ENCODE measurements around the gene ZNF883. TPM values are rescaled to one million over a fixed set of nuclear protein-coding genes. Genes with fewer than 3 reads are reported as not detected.
A peak's percentile ranks its signal among the peaks of the same experiment; 100 is the strongest.

Gene ZNF883
- total and polyA plus RNA-seq, 4 donors = 0.03 to 0.23 (median 0.10) TPM

DNA sequence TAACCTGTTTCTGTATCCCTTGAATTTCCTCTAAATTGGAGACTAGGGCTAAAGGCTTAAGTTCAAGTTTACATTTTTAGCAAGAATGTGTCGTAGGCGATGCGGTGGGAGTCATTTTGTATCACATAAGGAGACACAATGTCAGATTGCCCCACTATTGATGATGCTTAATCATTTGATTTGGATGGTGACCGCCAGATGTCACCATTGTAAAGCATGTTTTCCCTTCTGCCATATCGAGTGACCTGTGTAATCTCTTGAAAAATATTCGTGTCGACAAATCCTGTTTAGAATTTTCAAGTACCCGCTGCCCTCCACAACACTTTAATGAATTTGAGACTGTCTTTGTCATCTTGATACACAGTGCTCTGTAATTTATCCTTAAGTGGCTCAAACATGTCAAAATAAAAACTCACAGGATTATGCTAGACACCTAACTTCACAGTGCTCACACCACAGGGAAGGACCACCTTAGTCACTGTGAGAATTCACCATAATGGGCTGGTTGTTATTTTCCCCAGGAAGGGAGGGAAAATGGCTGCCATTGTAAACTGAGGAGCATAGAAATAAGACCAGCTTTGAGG, 86.8 kb downstream of the ZNF883 start:
- H3K9ac ChIP-seq (ENCODE audit: low read depth in 1 of 2, low read length in 2 of 2) = no peak overlapping the region
- TF ChIP-seq SP1 (IDR thresholded peaks at IDR 0.05) (no peak), YY1 (IDR thresholded peaks at IDR 0.05) (peak; percentile 54), GABPA (IDR thresholded peaks at IDR 0.05 in 1 of 2, conservative IDR thresholded peaks at IDR 0.05 in 1 of 2) (no peak), RAD21 (IDR thresholded peaks at IDR 0.05) (peak; percentile 86 to 89)
- TF ChIP-seq, protein P1, sequence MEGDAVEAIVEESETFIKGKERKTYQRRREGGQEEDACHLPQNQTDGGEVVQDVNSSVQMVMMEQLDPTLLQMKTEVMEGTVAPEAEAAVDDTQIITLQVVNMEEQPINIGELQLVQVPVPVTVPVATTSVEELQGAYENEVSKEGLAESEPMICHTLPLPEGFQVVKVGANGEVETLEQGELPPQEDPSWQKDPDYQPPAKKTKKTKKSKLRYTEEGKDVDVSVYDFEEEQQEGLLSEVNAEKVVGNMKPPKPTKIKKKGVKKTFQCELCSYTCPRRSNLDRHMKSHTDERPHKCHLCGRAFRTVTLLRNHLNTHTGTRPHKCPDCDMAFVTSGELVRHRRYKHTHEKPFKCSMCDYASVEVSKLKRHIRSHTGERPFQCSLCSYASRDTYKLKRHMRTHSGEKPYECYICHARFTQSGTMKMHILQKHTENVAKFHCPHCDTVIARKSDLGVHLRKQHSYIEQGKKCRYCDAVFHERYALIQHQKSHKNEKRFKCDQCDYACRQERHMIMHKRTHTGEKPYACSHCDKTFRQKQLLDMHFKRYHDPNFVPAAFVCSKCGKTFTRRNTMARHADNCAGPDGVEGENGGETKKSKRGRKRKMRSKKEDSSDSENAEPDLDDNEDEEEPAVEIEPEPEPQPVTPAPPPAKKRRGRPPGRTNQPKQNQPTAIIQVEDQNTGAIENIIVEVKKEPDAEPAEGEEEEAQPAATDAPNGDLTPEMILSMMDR (IDR thresholded peaks at IDR 0.05; ENCODE audit: low read depth, low read length, missing input control) = peak; percentile 54
- H3K27ac ChIP-seq (ENCODE audit: low read depth in 1 of 2, low read length in 2 of 2) = no peak overlapping the region
- H3K36me3 ChIP-seq (ENCODE audit: control insufficient read depth in 4 of 4, insufficient read depth in 3 of 4, low read depth in 1 of 4, low read length in 3 of 4) = no peaks in the 10 kb centered on the region
- no peak overlapping the region for H3K4me3 ChIP-seq (ENCODE audit: low read depth in 1 of 3, low read length in 3 of 3)
- no peaks in the 10 kb centered on the region for H3K4me1 ChIP-seq (ENCODE audit: control insufficient read depth in 4 of 4, insufficient read depth in 4 of 4, low read length in 3 of 4)
- no peaks in the 10 kb centered on the region for H3K27me3 ChIP-seq (ENCODE audit: control insufficient read depth in 4 of 4, insufficient read depth in 4 of 4, low read length in 3 of 4)
- 21% methylated on average over 8 of the region's 8 CpGs for WGBS
- no peak for DNase-seq (ENCODE audit: low spot score)
- H3K9me3 ChIP-seq (ENCODE audit: control insufficient read depth in 4 of 4, low read length in 3 of 4) = no peaks in the 10 kb centered on the region

DNA sequence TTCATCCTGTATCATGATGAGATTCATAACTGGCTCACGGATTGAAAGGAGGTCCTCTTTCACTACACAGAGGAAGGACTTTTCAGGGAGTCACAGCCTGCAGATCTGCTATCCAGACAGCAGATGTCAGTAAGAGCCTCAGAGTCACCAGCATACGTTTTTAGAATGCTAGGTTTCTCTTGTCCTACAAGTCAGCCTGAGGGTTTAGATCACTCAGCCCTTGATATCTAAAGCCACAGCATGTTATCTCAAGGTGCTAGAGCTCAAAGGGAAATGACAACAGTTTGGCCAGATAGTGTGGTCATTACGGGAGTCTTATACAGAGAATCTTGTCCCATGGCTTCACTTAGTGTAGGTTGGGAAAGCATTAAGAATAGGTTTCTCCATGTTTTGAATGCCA, 90.4 kb downstream of the ZNF883 start:
- no peaks in the 10 kb centered on the region for H3K4me1 ChIP-seq (ENCODE audit: control insufficient read depth in 4 of 4, insufficient read depth in 4 of 4, low read length in 3 of 4)
- no peak for DNase-seq (ENCODE audit: low spot score)
- 29% methylated on average over 3 of the region's 3 CpGs for WGBS
- H3K27me3 ChIP-seq (ENCODE audit: control insufficient read depth in 4 of 4, insufficient read depth in 4 of 4, low read length in 3 of 4) = peaks cover 0 to 4% (median 0%) of the 10 kb centered on the region in 4 donors
- no peak overlapping the region for H3K27ac ChIP-seq (ENCODE audit: low read depth in 1 of 2, low read length in 2 of 2)
- H3K9ac ChIP-seq (ENCODE audit: low read depth in 1 of 2, low read length in 2 of 2) = no peak overlapping the region
- no peak for TF ChIP-seq JUND (IDR thresholded peaks at IDR 0.05)
- no peak for TF ChIP-seq FOXA1 (IDR thresholded peaks at IDR 0.05)
- TF ChIP-seq, protein P2, sequence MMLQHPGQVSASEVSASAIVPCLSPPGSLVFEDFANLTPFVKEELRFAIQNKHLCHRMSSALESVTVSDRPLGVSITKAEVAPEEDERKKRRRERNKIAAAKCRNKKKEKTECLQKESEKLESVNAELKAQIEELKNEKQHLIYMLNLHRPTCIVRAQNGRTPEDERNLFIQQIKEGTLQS (IDR thresholded peaks at IDR 0.05) = no peak
- TF ChIP-seq, protein P1 (IDR thresholded peaks at IDR 0.05; ENCODE audit: low read depth, low read length, missing input control) = peak; percentile 40
- TF ChIP-seq, protein P3, sequence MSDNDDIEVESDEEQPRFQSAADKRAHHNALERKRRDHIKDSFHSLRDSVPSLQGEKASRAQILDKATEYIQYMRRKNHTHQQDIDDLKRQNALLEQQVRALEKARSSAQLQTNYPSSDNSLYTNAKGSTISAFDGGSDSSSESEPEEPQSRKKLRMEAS (IDR thresholded peaks at IDR 0.05) = no peak
- no peak for TF ChIP-seq GABPA (IDR thresholded peaks at IDR 0.05 in 1 of 2, conservative IDR thresholded peaks at IDR 0.05 in 1 of 2)
- peak; percentile 64 to 76 for TF ChIP-seq RAD21 (IDR thresholded peaks at IDR 0.05)
- no peak for TF ChIP-seq TAF1 (conservative IDR thresholded peaks at IDR 0.05)
- TF ChIP-seq YY1 (IDR thresholded peaks at IDR 0.05) = no peak
- no peak for TF ChIP-seq FOXA2 (IDR thresholded peaks at IDR 0.05)
- TF ChIP-seq, protein P4, sequence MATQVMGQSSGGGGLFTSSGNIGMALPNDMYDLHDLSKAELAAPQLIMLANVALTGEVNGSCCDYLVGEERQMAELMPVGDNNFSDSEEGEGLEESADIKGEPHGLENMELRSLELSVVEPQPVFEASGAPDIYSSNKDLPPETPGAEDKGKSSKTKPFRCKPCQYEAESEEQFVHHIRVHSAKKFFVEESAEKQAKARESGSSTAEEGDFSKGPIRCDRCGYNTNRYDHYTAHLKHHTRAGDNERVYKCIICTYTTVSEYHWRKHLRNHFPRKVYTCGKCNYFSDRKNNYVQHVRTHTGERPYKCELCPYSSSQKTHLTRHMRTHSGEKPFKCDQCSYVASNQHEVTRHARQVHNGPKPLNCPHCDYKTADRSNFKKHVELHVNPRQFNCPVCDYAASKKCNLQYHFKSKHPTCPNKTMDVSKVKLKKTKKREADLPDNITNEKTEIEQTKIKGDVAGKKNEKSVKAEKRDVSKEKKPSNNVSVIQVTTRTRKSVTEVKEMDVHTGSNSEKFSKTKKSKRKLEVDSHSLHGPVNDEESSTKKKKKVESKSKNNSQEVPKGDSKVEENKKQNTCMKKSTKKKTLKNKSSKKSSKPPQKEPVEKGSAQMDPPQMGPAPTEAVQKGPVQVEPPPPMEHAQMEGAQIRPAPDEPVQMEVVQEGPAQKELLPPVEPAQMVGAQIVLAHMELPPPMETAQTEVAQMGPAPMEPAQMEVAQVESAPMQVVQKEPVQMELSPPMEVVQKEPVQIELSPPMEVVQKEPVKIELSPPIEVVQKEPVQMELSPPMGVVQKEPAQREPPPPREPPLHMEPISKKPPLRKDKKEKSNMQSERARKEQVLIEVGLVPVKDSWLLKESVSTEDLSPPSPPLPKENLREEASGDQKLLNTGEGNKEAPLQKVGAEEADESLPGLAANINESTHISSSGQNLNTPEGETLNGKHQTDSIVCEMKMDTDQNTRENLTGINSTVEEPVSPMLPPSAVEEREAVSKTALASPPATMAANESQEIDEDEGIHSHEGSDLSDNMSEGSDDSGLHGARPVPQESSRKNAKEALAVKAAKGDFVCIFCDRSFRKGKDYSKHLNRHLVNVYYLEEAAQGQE (IDR thresholded peaks at IDR 0.05) = no peak
- TF ChIP-seq EGR1 (IDR thresholded peaks at IDR 0.05; ENCODE audit: low read depth in 2 of 2) = no peak
- H3K4me3 ChIP-seq (ENCODE audit: low read depth in 1 of 3, low read length in 3 of 3) = no peak overlapping the region
- no peaks in the 10 kb centered on the region for H3K9me3 ChIP-seq (ENCODE audit: control insufficient read depth in 4 of 4, low read length in 3 of 4)
- H3K36me3 ChIP-seq (ENCODE audit: control insufficient read depth in 4 of 4, insufficient read depth in 3 of 4, low read depth in 1 of 4, low read length in 3 of 4) = no peaks in the 10 kb centered on the region
